Neural progenitor cell (in vitro differentiated cells): ENCODE data around the gene PLA2G4F.

Experiments used
- CTCF ChIP-seq: fragments of 200-600 bp; sonication (generic); IDR thresholded peaks from 2 replicates; pipeline ENCODE4 v1.5.1; 2017; ENCODE audit warnings: antibody characterized with exemption, mild to moderate bottlenecking
- EZH2phosphoT487 ChIP-seq: fragments of 200-600 bp; sonication (generic); IDR thresholded peaks from 2 replicates; pipeline ENCODE4 v1.6.1; 2017; ENCODE audit warnings: antibody characterized with exemption

- TF ChIP-seq CTCF = no peak
- TF ChIP-seq EZH2phosphoT487 = no peak
Observed at GRCh38 chr15:42157981-42158765, 1.7 kb upstream of the PLA2G4F start.
